NCI-H1694 (cell line): ENCODE results near the gene OR12D3.
"Not testable (repeated sequence)": the region's sequence is repeated elsewhere in the genome, so short reads cannot be mapped to it uniquely, and the experiment has no call there.

Experiments
- DNase-seq: peaks from one replicate; lab custom pipeline; 2025; lab: John Stamatoyannopoulos, UW

Gene OR12D3

GRCh38 chr6:29375191-29375590 is at the start of gene OR12D3:
TSS of gene OR12D3 (minus strand) at chr6:29375291. CDS start at chr6:29375287, 4 bp downstream.
- no peak for DNase-seq

DNA sequence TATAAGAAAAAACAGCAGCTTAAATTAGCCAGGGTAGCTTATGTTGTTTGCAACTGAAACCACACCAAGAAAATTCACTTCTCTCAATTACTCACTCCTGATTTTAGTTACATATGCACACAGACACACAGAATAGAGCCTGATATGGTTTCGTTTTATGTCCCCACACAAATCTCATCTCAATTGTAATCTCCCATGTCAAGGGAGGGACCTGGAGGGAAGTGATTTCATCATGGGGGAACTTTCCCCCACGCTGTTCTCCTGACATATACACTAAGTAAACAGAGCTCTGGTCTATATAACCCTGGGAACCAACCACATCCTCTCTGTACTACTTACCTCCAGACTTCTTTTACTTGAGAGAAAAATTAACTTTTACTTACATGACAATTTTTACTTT is 49.5 kb upstream of the OR12D3 start:
- no peak for DNase-seq

DNA sequence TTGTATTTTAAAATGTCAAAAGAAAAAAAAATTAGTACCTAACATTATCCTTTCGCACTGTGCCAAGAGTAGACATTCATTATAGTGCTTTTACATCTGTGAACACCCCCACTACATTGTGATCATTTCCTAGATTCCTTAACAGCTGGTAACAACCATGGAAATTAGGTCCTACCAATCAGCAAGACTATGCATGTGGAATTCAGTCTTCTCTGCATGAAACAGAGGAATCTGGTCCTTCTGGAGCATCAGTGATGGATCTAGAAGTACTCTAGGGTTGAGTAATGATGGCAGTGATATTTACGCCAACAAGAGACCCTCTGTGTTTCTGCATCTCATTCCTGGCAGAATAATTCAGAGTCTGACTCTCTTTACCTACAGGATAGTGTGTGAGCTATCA is 49.1 kb upstream of the OR12D3 start:
- DNase-seq, result no peak

- no peak for DNase-seq
These were observed 44.4 kb upstream of the OR12D3 start for GRCh38 chr6:29419516-29419915.

- no peak for DNase-seq
These were observed 39.5 kb upstream of the OR12D3 start, which contains the start of gene OR12D1 for GRCh38 chr6:29414588-29414987. TSS of gene OR12D1 (plus strand) at chr6:29414928.

DNA sequence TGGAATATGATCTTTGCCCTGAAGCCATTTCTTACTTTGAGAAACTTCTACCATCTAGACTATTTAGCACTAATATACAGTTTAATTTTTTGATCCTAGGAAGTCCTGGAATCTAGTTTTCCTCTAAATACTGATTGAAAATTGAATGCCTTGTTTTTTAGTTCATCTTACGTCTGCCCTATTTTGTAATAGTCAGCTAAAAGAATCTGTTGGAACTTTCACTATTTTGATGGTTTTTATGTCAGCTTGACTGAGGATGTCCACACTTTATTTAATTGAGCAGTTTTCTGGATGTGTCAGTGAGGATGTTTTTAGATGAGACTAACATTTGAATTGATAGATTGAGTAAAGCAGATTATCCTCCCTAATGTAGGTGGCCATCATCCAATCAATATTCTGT is 28.7 kb upstream of the OR12D3 start:
- DNase-seq, result no peak

- no peak for DNase-seq
These were observed 24.4 kb upstream of the OR12D3 start for GRCh38 chr6:29399525-29399924.

DNA sequence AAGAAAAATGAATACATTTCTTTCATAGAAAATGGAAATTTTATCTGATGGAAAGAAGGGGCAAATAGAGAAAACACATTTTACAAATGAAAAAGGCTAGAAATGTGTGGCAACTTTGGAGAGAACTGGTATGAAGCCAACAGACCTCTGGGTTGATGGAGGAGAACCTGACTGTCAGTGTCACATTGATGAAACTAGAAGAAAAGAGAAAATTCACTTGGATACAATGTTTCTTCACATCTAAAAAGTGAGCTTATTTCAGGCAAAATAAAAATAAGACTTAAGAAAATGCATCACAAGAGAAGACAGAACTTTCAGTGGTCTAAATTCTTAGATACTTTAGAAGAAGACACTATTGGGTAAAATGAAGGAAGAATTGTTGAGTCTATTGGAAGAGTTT is 20.2 kb upstream of the OR12D3 start, which contains the start of gene OR12D2:
TSS of gene OR12D2 (plus strand) at position 301 of the 400 bp plus-strand sequence. CDS start 1,069 bp downstream, outside the sequence.
- DNase-seq, result no peak

- DNase-seq, result no peak
These were observed 13.4 kb upstream of the OR12D3 start for GRCh38 chr6:29388533-29388932.

DNA sequence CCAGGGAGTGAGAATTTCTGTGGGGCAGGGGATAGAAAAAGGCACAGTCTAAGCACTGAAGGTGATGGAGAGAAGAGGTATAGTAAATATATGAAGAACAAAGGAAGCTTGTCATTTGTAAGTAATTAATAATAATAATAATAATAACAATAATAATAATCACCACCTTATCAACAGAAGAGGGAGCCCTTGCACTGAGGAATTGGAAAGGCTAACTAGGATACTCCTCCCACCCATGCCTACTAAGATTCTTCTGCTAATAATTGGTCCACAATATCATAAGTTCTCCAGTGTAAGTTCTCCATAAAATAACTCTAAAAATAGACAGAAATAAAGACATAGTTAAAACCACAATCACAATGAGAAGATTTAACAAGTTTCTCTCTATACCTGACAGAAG is 912 bp upstream of the OR12D3 start:
- DNase-seq, result no peak

DNA sequence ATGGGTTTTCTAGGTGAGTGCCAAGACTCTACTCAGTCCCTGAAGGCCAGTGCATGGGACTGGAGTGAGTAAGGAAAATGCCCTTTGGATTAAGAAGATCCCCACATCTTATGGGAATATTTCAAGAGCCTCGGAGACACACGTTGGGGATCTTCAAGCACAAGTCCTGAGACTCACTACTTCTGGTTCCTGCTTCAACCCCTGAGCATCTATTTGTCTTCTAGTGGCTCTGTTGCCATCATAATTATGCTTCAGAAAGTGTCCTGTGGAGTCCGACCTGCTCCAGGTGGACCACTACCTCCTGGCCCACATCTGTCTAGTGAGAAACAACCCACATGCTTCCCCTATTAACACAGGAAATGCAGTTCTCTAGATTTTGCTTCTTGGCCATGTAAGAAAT is 6.3 kb downstream of the OR12D3 start, which contains the start of gene OR5V1:
TSS of gene OR5V1 (minus strand) at position 101 of the 400 bp plus-strand sequence. CDS start 12,670 bp downstream, outside the sequence.
- DNase-seq, result no peak

GRCh38 chr6:29355603-29356002 is 19.5 kb downstream of the OR12D3 start:
- DNase-seq, result no peak

DNA sequence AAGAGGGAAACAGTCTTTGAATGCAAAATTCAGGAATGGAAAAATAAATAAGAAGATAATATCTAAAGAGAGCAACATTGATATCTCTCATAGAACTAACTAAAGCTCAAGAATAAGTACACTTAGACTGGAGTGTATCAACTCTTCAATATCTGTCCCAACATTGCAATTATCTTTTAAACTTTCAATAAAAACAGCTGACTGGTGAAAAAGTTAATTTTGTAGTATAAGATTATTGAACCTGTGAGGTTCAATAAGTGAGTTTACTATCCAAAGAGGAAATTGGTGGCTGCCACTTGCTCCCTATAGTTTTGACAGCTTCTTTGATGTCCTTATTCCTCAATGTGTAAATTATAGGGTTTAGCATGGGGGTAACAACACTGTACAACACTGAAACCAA is 20.1 kb downstream of the OR12D3 start:
- no peak for DNase-seq

GRCh38 chr6:29349348-29349747 is 25.7 kb downstream of the OR12D3 start:
- not testable (repeated sequence) for DNase-seq

GRCh38 chr6:29345380-29345779 is 29.7 kb downstream of the OR12D3 start:
- no peak for DNase-seq

DNA sequence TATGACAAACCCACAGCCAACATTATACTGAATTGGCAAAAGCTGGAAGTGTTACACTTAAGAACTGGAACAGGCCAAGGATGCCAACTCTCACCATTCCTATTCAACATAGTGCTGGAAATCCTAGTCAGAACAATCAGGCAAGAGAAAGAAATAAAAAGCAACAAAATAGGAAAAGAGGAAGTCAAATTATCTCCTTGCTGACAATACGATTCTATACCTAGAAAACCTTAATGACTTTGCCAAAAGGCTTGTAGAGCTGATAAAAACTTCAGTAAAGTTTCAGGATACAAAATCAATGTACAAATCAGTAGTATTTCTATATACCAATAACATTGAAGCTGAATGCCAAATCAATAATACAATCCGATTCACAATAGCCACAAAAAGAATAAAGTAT is 38.8 kb downstream of the OR12D3 start:
- no peak for DNase-seq

DNA sequence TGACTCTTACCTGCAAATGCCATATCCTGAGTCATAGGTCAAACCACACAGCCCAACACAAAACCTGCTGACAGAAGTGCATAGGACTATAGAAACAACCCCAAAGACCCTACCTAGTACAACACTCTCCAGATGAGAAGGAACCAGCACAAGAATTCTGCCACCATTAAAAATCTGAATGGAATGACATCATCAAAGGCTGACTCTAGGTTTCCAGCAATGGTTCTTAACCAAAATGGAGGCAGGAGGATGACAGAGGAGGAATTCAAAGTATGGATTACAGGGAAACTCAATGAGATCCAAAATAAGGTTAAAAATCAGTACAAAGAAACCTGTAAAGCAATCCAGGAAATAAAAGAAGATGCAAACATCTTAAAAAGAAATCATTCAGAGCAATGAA is 42.4 kb downstream of the OR12D3 start:
- no peak for DNase-seq

GRCh38 chr6:29325777-29326176 is 49.3 kb downstream of the OR12D3 start:
- DNase-seq, result no peak
